ENCODE data around the gene PXDN. TPM values are rescaled to one million over a fixed set of nuclear protein-coding genes. Genes with fewer than 3 reads are reported as not detected.

Gene PXDN
- total and polyA plus RNA-seq, 8 donors: 3.3 to 71.6 (median 28.0) TPM

- peaks cover 0 to 69% (median 2%) of the 10 kb centered on the region in 3 donors for H3K27me3 ChIP-seq
- H3K9me3 ChIP-seq: no peaks in the 10 kb centered on the region
- TF ChIP-seq CTCF (IDR thresholded peaks at IDR 0.05): no peak
- TF ChIP-seq POLR2A (IDR thresholded peaks at IDR 0.05): no peak
- TF ChIP-seq POLR2AphosphoS5 (IDR thresholded peaks at IDR 0.05): no peak
- no peak for TF ChIP-seq EP300 (IDR thresholded peaks at IDR 0.05)
- 87 to 95% (median 89%) methylated on average over 17 of the region's 17 CpGs for WGBS, 5 donors
- no peak overlapping the region for H3K4me3 ChIP-seq
- peaks cover 0 to 2% (median under 1%) of the 10 kb centered on the region in 4 donors for H3K4me1 ChIP-seq
- no peak for DNase-seq
- H3K27ac ChIP-seq: no peak overlapping the region
- intact Hi-C loops (cut with DNase I; ENCODE audit: low total_unique reads): no loop called here
- no peaks in the 10 kb centered on the region for H3K36me3 ChIP-seq
These were observed 158.7 kb downstream of the PXDN start for GRCh38 chr2:1585635-1586034.

GRCh38 chr2:1584691-1585485, 159.4 kb downstream of the PXDN start:
- intact Hi-C loops (cut with DNase I; ENCODE audit: low total_unique reads): no loop called here
- TF ChIP-seq POLR2A (IDR thresholded peaks at IDR 0.05): no peak
- TF ChIP-seq EP300 (IDR thresholded peaks at IDR 0.05): no peak
- no peak for TF ChIP-seq POLR2AphosphoS5 (IDR thresholded peaks at IDR 0.05)
- no peak for TF ChIP-seq CTCF (IDR thresholded peaks at IDR 0.05)
- no peak for DNase-seq

GRCh38 chr2:1584051-1584531, 160.2 kb downstream of the PXDN start:
- 87 to 94% (median 88%) methylated on average over 11 to 21 of the region's 21 CpGs for WGBS, 5 donors
- intact Hi-C loops (cut with DNase I; ENCODE audit: low total_unique reads): no loop called here
- DNase-seq: no peak

More at GRCh38 chr2:1584691-1585485, 159.4 kb downstream of the PXDN start:
- H3K4me3 ChIP-seq: no peak overlapping the region
- no peaks in the 10 kb centered on the region for H3K4me1 ChIP-seq
- no peak overlapping the region for H3K27ac ChIP-seq
- H3K9me3 ChIP-seq: no peaks in the 10 kb centered on the region
- H3K27me3 ChIP-seq: peaks cover 0 to 67% (median 2%) of the 10 kb centered on the region in 3 donors
- H3K36me3 ChIP-seq: no peaks in the 10 kb centered on the region
- 85 to 90% (median 88%) methylated on average over 18 of the region's 18 CpGs for WGBS, 5 donors

GRCh38 chr2:1582891-1583341, 161.4 kb downstream of the PXDN start:
- Histone ChIP-seq H3K27ac (no peak overlapping the region), H3K9me3 (no peaks in the 10 kb centered on the region), H3K36me3 (no peaks in the 10 kb centered on the region), H3K27me3 (peaks cover 0 to 48% (median under 1%) of the 10 kb centered on the region in 3 donors), H3K4me3 (no peak overlapping the region), H3K4me1 (no peaks in the 10 kb centered on the region)
- intact Hi-C loops (cut with DNase I; ENCODE audit: low total_unique reads): no loop called here
- no peak for TF ChIP-seq POLR2AphosphoS5 (IDR thresholded peaks at IDR 0.05)
- TF ChIP-seq POLR2A (IDR thresholded peaks at IDR 0.05): no peak
- no peak for TF ChIP-seq EP300 (IDR thresholded peaks at IDR 0.05)
- no peak for TF ChIP-seq CTCF (IDR thresholded peaks at IDR 0.05)
- no peak for DNase-seq
- WGBS, 5 donors: 82 to 89% (median 85%) methylated on average over 20 to 22 of the region's 22 CpGs

More at GRCh38 chr2:1584051-1584531, 160.2 kb downstream of the PXDN start:
- H3K27me3 ChIP-seq: peaks cover 0 to 59% (median 2%) of the 10 kb centered on the region in 3 donors
- no peaks in the 10 kb centered on the region for H3K9me3 ChIP-seq
- TF ChIP-seq POLR2A (IDR thresholded peaks at IDR 0.05): no peak
- no peak for TF ChIP-seq EP300 (IDR thresholded peaks at IDR 0.05)
- TF ChIP-seq POLR2AphosphoS5 (IDR thresholded peaks at IDR 0.05): no peak
- TF ChIP-seq CTCF (IDR thresholded peaks at IDR 0.05): no peak
- H3K36me3 ChIP-seq: no peaks in the 10 kb centered on the region
- no peak overlapping the region for H3K27ac ChIP-seq
- H3K4me1 ChIP-seq: no peaks in the 10 kb centered on the region
- no peak overlapping the region for H3K4me3 ChIP-seq

Data from stomach (tissue), 9 donors.